Adrenal gland (tissue), 5 donors: ENCODE results near the gene S100A9.

ENCODE experiments used
- CTCF ChIP-seq, 6 experiments: fragments of 450-650 bp in 4 of 6; fragments of 200-600 bp in 2 of 6; sonication (generic) in 1 of 6; IDR thresholded peaks; 1 replicate in 5 of 6; 2 replicates in 1 of 6; pipeline versions ENCODE4 v1.5.1 to v1.8.0; 2016 to 2021; ENCODE audit warnings: antibody characterized with exemption in 6 of 6, mild to moderate bottlenecking in 2 of 6, moderate library complexity in 1 of 6
- POLR2A ChIP-seq, 2 donors: fragments of 450-650 bp; IDR thresholded peaks; one replicate each; pipeline ENCODE4 v1.6.1; 2017; ENCODE audit warnings: antibody characterized with exemption in 2 of 2, mild to moderate bottlenecking in 2 of 2, moderate library complexity in 1 of 2
- donor health status: DM: no; HTN: no; CAD: no.

DNA sequence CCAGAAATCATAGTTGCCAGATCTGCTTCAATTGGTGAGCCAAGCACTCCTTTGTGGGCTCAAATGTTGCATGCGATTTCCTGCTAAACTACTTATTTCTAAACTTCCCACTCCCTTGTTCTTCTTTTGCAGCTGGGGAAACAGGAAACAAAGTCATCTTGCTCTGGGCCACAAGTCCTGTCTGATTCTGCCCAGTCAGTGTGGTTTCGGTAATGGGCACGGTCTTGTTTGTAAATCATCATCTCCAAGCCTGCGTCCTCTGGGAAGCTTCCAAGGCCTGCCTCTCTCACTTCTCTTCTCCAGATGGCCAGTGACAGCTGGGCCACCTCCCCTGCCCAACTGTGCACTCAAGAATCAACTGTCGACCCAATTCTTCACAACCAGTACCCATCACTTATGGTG, 28.8 kb downstream of the S100A9 start:
- TF ChIP-seq POLR2A (IDR thresholded peaks at IDR 0.05) = no peak
- no peak for TF ChIP-seq CTCF (IDR thresholded peaks at IDR 0.05)
